GM18508 (cell line): ENCODE results near the gene LRRC4B.
"Not testable (repeated sequence)": the region's sequence is repeated elsewhere in the genome, so short reads cannot be mapped to it uniquely, and the experiment has no call there.

Experiments used
- ATAC-seq: cut with Tn5 transposase; IDR thresholded peaks from one replicate; pipeline ENCODE4 v1.9.1; 2021; ENCODE audit warnings: moderate number of reproducible peaks; ENCODE audit not compliant: insufficient read depth, unreplicated experiment

Gene LRRC4B

GRCh38 chr19:50576769-50577168, 8.5 kb upstream of the LRRC4B start:
- ATAC-seq = not testable (repeated sequence)

GRCh38 chr19:50573741-50574461, 5.7 kb upstream of the LRRC4B start:
- no peak for ATAC-seq

GRCh38 chr19:50570997-50571396, 2.8 kb upstream of the LRRC4B start:
- ATAC-seq = no peak

GRCh38 chr19:50569938-50570540, 1.8 kb upstream of the LRRC4B start:
- ATAC-seq = no peak

GRCh38 chr19:50568728-50569698, 778 bp upstream of the LRRC4B start:
- no peak for ATAC-seq

GRCh38 chr19:50567052-50567841, 988 bp downstream of the LRRC4B start:
- ATAC-seq = no peak

- ATAC-seq = no peak
Measured at GRCh38 chr19:50565984-50566903, 2.0 kb downstream of the LRRC4B start.

GRCh38 chr19:50564229-50565105, 3.8 kb downstream of the LRRC4B start:
- no peak for ATAC-seq

- ATAC-seq = no peak
Measured at GRCh38 chr19:50563597-50563996, 4.6 kb downstream of the LRRC4B start.

GRCh38 chr19:50562996-50563395, 5.2 kb downstream of the LRRC4B start:
- ATAC-seq = no peak

GRCh38 chr19:50562329-50562728, 5.9 kb downstream of the LRRC4B start:
- ATAC-seq = no peak

- no peak for ATAC-seq
Measured at GRCh38 chr19:50559636-50560035, 8.6 kb downstream of the LRRC4B start.

- ATAC-seq = no peak
Measured at GRCh38 chr19:50558449-50558848, 9.8 kb downstream of the LRRC4B start.

- ATAC-seq = no peak
Measured at GRCh38 chr19:50558039-50558438, 10.2 kb downstream of the LRRC4B start.

- no peak for ATAC-seq
Measured at GRCh38 chr19:50557009-50557613, 11.1 kb downstream of the LRRC4B start.

GRCh38 chr19:50556282-50557008, 11.8 kb downstream of the LRRC4B start:
- no peak for ATAC-seq
